ENCODE results near the gene ZDBF2. TPM values are rescaled to one million over a fixed set of nuclear protein-coding genes. Genes with fewer than 3 reads are reported as not detected.
"Not testable (repeated sequence)": the region's sequence is repeated elsewhere in the genome, so short reads cannot be mapped to it uniquely, and the experiment has no call there.

ZDBF2 gene
- polyA plus RNA-seq, 1 donor: 8.1 TPM

DNA sequence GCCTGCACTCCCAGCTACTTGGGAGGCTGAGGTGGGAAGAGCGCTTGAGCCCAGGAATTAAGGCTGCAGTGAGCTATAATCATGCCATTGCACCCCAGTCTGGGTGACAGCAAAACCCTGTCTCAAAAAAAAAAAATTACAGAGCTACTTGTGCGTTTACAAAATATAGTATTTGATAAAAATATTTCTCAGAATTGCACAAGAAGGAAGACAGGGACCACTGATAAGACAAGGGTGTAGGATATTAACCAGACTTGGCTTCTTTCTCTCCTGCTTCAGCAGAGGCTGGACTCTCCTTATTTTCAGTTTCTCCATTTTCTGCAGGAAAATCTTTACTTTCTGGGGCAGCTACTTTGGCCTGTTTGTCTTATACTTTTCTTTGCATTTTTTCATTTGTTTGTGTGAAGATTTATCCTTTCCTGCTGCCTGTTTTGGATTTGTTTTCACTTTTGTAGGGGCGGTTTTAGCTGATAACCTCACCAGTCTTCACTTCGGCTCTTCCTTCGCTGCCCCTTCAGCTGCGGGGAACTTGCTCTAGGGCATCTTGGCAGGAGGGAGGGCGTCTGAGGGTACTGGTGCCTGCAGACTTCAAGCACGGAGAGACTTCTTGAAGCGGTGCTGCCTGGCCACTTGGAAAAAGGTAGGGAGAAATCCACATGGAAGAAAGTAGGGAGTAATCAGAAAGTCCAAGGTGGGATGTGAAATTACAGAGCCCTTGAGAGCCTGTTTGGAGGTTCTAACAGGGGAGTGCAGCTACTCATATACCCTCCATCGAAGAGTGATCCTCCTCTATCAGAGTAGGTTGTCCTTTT lies 14.9 kb upstream of the ZDBF2 start:
- no peak for DNase-seq

DNA sequence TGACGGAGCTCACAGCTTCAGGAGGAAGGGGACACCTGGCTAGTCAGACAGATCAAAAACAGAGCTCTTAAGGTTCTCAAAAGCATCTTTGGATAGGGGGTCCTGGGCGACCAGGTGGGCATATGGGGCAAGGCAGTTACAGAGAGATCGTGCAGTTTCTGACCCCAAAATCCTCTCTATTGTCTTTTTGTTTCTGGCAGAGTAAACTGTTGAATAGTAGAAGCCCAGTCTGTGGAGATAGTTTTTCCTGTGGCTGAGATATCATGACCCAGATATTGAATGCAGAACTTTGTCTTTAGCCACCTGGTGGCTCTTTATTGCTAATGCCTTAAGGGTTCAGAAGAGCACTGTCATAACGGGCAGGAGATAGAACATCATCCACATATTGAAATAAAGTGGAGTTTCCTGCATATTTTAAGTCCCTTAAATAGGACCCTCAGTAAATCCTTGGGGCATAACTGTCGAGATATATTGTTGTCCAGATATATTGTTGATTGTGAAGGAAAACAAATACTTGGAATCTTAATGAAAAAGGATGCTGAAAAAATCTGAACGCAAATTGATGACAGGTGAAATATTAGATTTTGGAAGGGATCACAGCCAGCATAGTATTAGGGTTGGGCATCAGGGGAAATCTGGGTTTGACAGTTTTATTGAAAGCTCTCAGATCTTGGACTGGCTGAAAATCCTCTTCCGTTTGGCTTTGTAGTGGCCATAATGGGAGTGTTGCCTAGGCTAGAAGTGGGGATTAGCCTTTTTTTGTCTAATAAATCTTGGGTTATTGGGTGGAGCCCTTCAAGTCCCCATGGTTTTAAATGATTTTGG lies 14.1 kb upstream of the ZDBF2 start:
- DNase-seq: peak; percentile 34

DNA sequence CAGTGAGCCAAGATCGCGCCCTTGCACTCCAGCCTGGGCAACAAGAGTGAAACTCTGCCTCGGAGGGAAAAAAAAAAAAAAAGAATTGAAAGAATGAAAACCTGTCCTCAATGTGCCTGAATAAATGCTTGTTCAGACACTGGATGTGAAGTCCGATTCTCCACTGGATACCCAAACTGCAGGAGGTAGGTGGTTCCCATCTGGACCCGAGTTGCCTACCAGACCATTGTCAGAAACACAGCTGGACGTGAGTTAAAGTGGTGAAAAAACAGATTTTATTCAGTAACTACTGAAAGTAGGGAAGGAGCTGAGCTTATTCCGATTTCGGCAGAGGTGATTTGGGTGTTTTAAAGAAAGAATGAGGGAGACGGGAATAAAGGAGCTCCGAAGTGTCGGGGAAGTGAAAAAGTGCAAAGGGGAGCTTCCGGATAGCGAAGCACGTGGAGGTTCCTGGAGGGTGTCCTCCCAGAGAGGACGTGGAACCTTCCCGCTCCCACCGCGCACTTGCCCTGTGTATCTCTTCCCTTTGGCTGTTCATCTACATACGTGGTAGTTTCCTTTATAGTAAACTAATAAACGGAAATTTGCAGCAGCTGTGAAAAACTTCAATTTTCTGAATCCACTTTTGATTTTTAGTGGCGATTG lies 10.4 kb upstream of the ZDBF2 start:
- no peak for DNase-seq

DNA sequence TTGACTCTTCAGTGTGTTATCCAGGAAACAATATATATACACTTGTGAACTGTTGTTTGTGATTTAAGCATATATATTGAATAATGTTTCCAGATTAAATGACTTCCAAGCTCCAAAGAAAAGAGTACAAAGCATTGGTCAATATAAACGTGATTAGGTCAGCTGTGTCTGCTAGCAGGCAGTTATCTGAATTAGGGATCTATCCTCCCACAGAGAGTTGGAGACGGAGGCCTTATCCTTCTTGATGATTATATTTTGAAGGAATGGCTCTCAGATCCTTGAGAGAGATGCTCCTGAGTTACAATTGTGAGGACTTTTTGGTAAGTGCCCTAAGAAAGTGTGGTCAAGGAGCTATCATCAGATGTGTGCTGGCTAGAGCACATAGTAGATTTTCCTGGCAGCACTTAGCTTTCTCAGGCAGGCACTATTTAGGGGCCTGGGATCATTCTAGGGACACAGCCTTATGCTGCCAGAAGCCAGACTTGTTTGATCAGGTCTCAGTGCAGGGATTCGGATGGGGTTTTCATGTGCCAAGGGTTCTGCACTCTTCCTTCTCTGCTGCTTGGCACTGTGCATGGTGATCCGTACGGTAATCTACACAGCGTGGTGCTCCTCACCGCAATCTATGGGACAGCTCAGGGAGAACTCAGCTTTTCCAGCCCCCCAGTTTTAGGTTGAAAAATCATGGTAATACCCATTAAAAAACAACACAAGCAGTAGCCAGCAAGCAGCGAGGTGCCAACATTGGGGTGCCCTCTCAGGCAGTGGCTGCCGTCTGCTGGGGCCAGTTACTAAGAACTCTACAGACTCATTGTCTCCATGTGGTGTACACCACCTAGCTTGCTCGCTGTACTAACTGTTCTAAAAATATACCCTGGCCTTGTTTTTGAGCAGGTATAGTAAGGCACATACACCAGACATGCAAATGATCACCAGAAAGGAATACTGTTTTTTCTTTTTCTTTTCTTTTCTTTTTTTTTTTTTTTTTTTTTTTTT lies 8.0 kb upstream of the ZDBF2 start:
- no peak for DNase-seq

DNA sequence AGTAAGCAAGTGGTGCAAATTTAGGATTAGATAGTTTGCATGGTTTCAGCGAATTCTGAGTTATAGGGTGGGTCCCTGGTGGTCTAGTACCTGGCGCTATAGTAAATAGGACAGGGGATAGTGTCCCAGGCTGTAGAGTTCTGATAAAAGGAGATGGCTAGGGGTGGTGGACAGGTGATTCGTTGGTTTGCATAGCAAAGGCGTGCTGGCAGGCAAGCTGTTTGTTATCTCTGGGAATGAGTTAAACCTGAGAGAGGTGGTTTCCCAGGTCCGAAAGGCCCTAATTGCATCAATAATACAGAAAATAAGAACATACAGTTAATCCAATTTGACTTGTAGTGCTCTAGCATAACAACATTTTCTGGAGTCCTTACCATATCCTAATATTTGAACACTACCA lies 6.9 kb upstream of the ZDBF2 start:
- DNase-seq: no peak

DNA sequence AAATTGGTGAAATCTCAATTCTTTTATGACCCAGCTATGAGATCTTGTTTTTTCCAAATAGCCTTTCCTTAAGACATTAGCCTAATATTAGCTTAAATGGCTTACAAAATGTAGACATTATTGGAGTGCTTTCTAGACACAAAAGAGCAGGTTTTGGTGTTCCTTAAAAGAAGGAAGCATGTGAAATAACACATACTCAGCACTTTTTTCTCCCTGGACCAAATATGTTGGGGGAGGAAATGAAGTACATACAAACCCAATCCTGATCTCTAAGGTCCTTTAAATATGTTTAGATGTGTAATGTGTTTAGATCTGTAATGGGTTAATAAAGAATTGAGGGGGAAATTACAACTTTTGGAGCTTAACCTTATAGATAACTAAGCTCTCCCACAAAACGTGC lies 3.4 kb upstream of the ZDBF2 start:
- no peak for DNase-seq

DNA sequence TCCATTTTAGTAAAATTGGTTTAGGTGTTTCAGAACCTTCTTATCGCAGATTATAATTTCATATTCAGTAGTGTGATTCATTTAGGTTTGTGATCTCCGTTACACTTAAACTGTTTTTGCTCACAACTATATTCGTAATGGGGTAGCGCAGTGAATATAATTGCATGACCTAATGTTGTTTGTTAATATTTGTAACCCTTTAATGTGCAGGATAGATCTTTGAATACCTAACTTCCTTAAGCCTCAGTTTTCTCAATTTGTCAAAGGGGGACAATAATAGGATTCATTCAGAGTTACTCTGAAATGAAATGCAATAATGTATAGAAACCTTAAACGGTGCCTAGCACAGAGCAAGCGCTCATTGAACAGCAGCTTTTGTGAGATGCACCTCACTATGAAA lies 558 bp upstream of the ZDBF2 start:
- no peak for DNase-seq

GRCh38 chr2:206275312-206276055 lies 1.0 kb downstream of the ZDBF2 start:
- DNase-seq: peak; percentile 40

- DNase-seq: peak; percentile 12
These were observed 1.9 kb downstream of the ZDBF2 start for GRCh38 chr2:206276169-206276942.

- no peak for DNase-seq
These were observed 3.0 kb downstream of the ZDBF2 start for GRCh38 chr2:206277503-206277902.

- DNase-seq: no peak
These were observed 8.3 kb downstream of the ZDBF2 start for GRCh38 chr2:206282746-206283145.

DNA sequence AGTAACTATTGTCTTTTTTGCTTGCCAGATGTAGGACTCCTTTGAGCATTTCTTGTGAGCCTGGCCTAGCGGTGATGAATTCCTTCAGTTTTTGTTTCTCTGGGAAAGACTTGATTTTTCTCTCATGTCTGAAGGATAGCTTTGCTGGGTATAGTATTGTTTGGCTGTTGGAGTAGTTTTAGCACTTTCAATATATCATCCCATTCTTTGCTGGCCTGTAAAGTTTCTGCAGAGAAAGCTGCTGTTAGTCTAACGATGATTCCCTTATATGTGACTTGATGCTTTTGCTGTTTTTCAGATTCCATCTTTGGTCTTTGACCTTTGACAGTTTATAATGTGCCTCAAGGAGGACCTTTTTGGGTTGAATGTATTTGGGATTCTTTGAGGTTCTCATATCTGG lies 12.7 kb downstream of the ZDBF2 start:
- DNase-seq: no peak

- DNase-seq: no peak
These were observed 14.9 kb downstream of the ZDBF2 start for GRCh38 chr2:206289391-206289790.

DNA sequence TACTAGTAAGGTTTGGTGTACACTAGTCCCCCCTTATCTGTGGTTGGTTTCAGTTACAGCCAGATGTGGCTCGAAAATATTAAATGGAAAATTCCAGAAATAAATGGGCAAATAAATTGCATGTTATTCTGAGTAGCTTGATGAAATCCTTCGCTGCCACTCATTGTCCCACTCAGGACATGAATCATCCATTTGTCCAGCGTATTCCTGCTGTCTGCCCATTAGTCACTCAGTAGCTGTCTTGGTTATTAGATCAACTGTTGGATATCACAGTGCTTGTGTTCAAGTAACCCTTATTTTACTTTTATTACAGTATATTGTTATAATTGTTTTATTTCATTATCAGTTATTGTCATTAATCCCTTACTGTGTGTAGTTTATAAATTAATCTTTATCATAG lies 21.7 kb downstream of the ZDBF2 start:
- no peak for DNase-seq

- not testable (repeated sequence) for DNase-seq
These were observed 25.1 kb downstream of the ZDBF2 start for GRCh38 chr2:206299608-206300007.

DNA sequence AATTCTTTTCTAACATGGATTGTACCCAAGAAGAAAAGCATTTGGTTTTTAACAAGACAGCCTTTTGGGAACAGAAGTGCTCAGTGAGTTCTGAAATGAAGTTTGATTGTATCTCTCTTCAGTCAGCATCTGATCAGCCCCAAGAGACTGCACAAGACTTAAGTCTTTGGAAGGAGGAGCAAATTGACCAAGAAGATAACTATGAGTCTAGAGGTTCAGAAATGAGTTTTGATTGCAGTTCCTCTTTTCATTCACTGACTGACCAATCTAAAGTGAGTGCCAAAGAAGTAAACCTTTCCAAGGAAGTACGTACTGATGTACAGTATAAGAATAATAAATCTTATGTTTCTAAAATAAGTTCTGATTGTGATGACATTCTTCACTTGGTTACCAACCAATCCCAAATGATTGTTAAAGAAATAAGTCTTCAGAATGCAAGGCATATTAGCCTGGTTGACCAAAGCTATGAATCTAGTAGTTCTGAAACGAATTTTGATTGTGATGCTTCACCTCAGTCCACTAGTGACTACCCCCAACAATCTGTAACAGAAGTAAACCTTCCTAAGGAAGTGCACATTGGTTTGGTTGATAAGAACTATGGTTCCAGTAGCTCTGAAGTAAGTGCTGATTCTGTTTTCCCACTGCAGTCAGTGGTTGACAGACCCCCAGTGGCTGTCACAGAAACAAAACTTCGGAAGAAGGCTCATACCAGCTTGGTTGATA lies 31.2 kb downstream of the ZDBF2 start:
- DNase-seq: no peak

DNA sequence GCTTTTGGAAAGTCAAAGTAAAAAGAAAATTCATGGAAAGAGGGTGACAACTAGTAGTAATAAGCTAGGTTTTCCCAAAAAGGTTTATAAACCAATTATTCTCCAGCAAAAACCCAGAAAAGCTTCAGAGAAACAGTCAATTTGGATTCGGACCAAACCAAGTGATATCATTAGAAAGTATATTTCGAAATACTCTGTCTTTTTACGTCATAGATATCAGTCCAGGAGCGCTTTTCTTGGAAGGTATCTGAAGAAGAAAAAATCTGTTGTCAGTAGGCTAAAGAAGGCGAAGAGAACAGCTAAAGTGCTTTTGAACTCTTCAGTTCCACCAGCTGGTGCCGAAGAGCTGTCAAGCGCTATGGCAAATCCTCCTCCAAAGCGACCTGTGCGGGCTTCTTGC lies 36.6 kb downstream of the ZDBF2 start:
- no peak for DNase-seq

DNA sequence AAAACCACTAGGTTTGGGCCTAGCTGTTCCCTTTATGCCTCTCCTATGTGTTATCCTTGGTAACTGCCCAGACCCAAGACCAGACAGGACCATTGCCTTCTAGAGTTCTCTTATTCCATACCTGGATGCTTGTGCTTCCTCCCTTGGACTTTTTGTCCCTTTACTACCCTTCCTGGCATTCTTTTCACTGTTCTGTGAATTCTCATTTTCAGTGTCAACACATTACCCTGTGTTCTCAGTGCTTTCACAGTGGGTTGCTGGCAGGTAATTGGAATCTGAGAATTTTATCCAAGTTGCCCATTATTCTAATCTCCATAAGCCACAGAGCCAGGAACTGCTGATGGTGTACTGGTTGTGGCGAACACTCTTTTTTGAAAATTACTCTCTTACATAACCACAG lies 41.7 kb downstream of the ZDBF2 start:
- DNase-seq: no peak

- DNase-seq: no peak
These were observed 48.6 kb downstream of the ZDBF2 start for GRCh38 chr2:206323033-206323432.

GRCh38 chr2:206323486-206323885 lies 49.0 kb downstream of the ZDBF2 start:
- DNase-seq: no peak

Measured in hindlimb muscle (tissue), 1 donor.